Fibroblast of peridontal ligament (primary cell): ENCODE data around the gene DOK3.

Source experiments
- DNase-seq: peaks from one replicate; pipeline ENCODE4 v3.0.0-alpha.2; 2010; ENCODE audit errors: extremely low read depth

The DOK3 gene

GRCh38 chr5:177509381-177509951, at the start of gene DOK3:
DOK3 (minus strand) TSS chr5:177509826; CDS start chr5:177509540, 286 bp downstream.
- no peak for DNase-seq

DNA sequence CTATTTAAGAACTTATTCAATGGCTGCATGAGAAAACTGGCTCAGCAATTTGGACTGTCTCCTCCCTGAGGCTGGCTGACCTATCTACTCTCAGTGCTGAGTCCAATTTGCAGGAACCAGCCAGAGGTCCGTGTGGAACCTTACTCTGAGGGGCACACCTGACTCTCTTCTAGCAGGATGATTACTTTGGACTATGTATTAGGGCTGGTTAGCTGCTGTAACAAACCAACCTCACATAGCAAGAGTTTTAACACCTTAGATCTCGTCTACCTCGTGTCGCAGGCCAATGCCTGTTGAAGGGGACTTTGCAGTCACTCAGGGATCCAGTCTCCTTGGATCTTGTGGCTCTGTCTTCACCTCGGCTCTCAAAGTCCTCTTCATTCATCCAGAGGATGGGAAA, 48.2 kb upstream of the DOK3 start:
- DNase-seq = no peak

GRCh38 chr5:177557041-177557647, 47.5 kb upstream of the DOK3 start:
- DNase-seq = no peak

DNA sequence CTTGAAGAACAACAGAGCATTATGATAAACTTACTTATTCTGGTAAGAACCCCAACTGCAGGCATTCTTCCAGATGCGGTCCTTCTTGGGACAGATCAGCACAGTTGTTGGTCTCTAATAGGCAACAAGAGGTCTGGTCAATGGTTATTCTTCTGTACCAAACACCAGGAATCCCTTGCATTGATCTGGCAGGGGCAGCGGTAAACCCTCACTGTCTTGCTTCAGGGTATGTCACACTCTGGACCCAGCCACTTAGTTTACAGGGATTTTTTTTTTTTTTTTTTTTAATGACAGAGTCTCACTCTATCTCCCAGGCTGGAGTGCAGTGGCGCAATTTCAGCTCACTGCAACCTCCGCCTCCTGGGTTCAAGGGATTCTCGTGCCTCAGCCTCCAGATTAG, 46.0 kb upstream of the DOK3 start:
- DNase-seq = no peak

- no peak for DNase-seq
Observed at GRCh38 chr5:177555228-177555627, 45.6 kb upstream of the DOK3 start.

- DNase-seq = peak; percentile 87
Observed at GRCh38 chr5:177554474-177555111, 45.0 kb upstream of the DOK3 start, which contains the start of gene FAM193B. FAM193B (minus strand) TSS chr5:177554563; CDS start chr5:177554458, 105 bp downstream.

DNA sequence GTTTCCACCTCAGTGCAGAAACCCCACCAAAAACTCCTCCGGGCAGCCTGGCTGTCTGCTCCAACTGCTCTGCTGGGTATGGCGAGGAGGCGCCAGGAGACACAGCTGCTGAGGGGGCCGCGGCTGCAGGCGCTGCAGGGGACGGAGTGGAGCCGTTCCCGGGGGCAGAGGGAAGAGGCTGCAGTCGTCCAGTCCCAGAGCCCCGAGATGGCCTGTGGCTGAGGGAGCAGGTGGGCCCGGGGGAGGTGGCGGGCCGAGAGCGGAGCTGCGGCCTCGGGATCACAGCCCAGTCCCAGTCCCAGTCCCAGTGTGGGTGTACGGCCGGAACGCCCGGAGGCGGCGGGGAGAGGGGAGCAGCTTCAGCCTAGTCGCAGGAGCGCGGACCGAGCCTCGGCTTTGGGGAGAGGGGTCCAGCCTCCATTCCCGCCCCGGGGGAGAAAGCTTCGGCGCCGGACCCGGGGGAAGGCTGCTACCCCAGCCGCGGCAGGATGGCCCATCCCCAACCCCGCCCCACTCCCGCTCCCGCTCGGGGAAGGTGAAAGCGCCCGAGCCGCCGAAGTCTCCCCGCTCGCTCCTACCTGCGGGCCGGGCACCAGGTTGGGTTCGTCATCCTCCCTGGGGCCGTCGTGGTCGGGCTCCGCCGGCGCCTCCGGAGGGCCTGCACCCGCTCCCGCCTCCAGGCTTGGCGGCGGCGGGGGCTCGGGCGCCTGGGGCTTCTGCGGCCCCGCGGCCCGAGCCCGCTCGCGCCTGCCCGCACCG, 44.2 kb upstream of the DOK3 start:
- DNase-seq = no peak

GRCh38 chr5:177552839-177553455, 43.3 kb upstream of the DOK3 start:
- DNase-seq = no peak

DNA sequence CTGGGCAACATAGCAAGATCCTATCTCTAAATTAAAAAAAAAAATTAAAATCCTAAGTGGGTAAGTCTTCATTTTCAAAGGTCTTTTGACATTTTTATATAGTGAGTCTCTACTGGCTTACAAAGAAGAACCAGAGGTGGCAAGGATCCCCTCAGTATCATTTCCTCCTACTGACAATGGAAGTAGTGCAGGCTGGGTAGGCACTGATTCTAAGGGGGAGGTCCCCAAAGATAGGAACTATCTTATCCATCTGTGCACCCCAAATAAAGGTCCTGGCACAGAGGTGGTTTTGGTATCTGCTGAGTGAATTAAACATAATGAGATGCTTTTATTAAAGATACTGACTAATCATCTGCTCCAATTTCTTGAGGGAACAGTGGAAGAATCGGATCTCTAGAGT, 40.5 kb upstream of the DOK3 start:
- DNase-seq = no peak

GRCh38 chr5:177548495-177548894, 38.9 kb upstream of the DOK3 start:
- DNase-seq = no peak

DNA sequence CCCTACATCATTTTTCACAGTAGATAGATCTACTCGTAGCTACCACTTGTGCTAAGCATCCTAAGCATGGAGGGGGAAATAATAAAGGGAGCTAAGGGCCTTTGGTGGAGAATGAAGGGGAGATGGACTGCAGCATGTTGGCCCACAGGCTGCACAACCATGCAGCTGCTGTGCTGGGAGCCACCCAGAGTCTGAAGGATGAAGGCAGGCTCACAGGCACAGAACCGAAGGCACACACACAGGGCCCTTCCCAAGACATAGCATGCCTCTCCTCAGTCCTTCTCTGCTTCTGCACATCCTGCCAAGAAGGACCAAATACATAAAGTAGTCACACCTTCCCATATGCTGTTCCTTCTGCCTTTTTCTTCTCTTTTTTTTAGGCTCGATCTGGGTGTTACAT, 38.1 kb upstream of the DOK3 start:
- DNase-seq = no peak

- DNase-seq = peak; percentile 100
Observed at GRCh38 chr5:177546258-177546741, 36.7 kb upstream of the DOK3 start.

- DNase-seq = peak; percentile 99
Observed at GRCh38 chr5:177545487-177546257, 36.0 kb upstream of the DOK3 start.

DNA sequence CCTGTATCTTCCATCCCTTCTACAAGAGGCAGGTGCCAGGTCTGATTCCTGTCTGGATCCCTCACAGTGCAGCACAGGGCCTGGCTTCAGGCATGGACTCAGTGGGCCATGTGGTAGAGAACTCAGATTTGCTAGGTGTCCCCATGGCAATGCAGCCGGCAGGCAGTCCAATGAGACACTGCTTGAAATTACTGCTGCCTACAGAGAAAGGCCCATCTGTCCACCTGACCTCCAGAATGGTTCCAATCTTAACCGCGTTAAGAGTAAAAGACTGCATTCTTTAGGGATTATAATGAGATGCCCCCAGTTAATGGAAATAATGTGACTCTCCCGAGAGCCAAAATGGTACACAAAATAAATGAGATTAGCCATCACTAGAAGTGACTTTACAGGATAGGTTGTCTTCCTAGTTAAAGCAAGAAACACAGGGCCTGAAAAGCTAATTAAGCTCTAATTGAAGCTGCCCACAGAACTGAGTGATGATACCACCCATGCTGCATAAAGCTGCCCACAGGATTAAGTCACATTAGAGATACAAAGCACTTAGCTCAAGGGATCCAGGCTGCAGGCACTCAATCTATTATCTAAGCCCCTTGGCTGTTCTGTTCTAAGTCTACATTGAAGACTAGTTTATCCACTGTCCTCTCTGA, 33.3 kb upstream of the DOK3 start:
- DNase-seq = no peak

- no peak for DNase-seq
Observed at GRCh38 chr5:177540438-177540837, 30.8 kb upstream of the DOK3 start.

GRCh38 chr5:177539411-177539810, 29.8 kb upstream of the DOK3 start:
- DNase-seq = peak; percentile 50

DNA sequence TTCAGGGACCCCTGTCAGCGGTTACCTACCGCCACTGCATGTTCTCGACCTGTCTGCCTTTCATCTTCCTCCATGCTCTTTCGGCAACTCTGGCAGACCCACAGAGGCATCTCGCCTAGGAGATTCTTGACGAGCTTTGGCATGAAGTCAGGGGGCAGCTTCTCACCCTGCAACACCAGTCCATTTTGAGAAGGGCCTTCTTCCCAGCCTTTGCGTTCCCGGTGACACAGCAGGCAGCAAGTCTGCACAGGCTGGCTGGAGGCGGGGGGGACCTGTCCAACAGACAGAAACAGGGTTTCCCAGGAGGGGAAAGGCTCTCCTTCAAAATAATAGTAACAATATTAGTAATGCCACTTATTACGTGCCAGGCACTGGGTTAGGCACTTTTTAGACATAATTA, 29.2 kb upstream of the DOK3 start:
- DNase-seq = no peak

GRCh38 chr5:177537389-177538361, 28.0 kb upstream of the DOK3 start:
- DNase-seq = peak; percentile 93

DNA sequence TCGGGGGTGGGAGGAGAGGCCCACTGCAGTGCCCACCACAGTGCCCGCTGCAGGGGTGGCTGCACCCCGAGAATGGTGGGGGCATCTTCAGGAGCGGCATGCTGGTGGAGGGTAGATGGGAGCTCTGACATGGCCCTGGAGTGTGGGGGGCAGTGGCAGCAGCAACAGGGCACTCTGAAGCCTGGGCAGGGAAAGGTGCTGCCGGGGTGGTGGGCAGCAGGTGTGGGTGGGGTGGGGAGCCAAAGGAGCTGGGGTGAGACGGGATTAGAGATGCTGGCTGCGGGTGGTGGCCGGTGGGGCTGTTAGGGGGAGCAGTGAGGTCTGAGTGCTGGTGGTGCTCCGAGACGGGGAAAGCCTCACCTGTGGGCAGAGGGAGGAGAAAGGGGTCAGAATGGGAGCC, 26.8 kb upstream of the DOK3 start:
- DNase-seq = no peak
